ENCODE results near the gene RRBP1. TPM values are rescaled to one million over a fixed set of nuclear protein-coding genes. Genes with fewer than 3 reads are reported as not detected.

The RRBP1 gene
- total RNA-seq, 1 donor: 122 TPM

GRCh38 chr20:17711267-17711627 lies 29.2 kb upstream of the RRBP1 start:
- no peaks in the 10 kb centered on the region for H4K20me1 ChIP-seq (ENCODE audit: insufficient read depth, low read length)
- peaks cover 8% of the 10 kb centered on the region for H3K4me1 ChIP-seq (ENCODE audit: insufficient read depth, low read length)
- TF ChIP-seq CTCF (IDR thresholded peaks at IDR 0.05; ENCODE audit: extremely low read depth, low read depth, low read length): no peak
- no peaks in the 10 kb centered on the region for H3K27me3 ChIP-seq (ENCODE audit: insufficient read depth, low read length)
- H3K9me3 ChIP-seq (ENCODE audit: low read depth, low read length): no peaks in the 10 kb centered on the region
- no peak overlapping the region for H3K4me2 ChIP-seq (ENCODE audit: insufficient read depth, low read length)
- H3K36me3 ChIP-seq (ENCODE audit: insufficient read depth, low read length): no peaks in the 10 kb centered on the region
- H3K27ac ChIP-seq (ENCODE audit: low read depth, low read length): no peak overlapping the region
- H2AFZ ChIP-seq (ENCODE audit: low read length): no peak overlapping the region
- no peaks in the 10 kb centered on the region for H3K79me2 ChIP-seq (ENCODE audit: insufficient read depth, low read length)
- no peak for DNase-seq (ENCODE audit: insufficient read length, low spot score, missing footprints)
- no peak overlapping the region for H3K4me3 ChIP-seq (ENCODE audit: insufficient read depth, low read length)

GRCh38 chr20:17710379-17711266 lies 28.6 kb upstream of the RRBP1 start:
- no peak overlapping the region for H3K27ac ChIP-seq (ENCODE audit: low read depth, low read length)
- H3K4me2 ChIP-seq (ENCODE audit: insufficient read depth, low read length): peak overlapping the region; percentile 14

GRCh38 chr20:17709361-17710293 lies 27.6 kb upstream of the RRBP1 start:
- Histone ChIP-seq H3K4me2 (ENCODE audit: insufficient read depth, low read length) (no peak overlapping the region), H3K4me3 (ENCODE audit: insufficient read depth, low read length) (no peak overlapping the region), H3K27ac (ENCODE audit: low read depth, low read length) (no peak overlapping the region), H3K9me3 (ENCODE audit: low read depth, low read length) (no peaks in the 10 kb centered on the region), H3K4me1 (ENCODE audit: insufficient read depth, low read length) (peaks cover 8% of the 10 kb centered on the region), H3K27me3 (ENCODE audit: insufficient read depth, low read length) (no peaks in the 10 kb centered on the region), H2AFZ (ENCODE audit: low read length) (no peak overlapping the region), H3K36me3 (ENCODE audit: insufficient read depth, low read length) (no peaks in the 10 kb centered on the region), H3K79me2 (ENCODE audit: insufficient read depth, low read length) (no peaks in the 10 kb centered on the region), H4K20me1 (ENCODE audit: insufficient read depth, low read length) (no peaks in the 10 kb centered on the region)
- no peak for DNase-seq (ENCODE audit: insufficient read length, low spot score, missing footprints)
- no peak for TF ChIP-seq CTCF (IDR thresholded peaks at IDR 0.05; ENCODE audit: extremely low read depth, low read depth, low read length)

More at GRCh38 chr20:17710379-17711266, 28.6 kb upstream of the RRBP1 start:
- H3K36me3 ChIP-seq (ENCODE audit: insufficient read depth, low read length): no peaks in the 10 kb centered on the region
- H3K27me3 ChIP-seq (ENCODE audit: insufficient read depth, low read length): no peaks in the 10 kb centered on the region
- no peaks in the 10 kb centered on the region for H4K20me1 ChIP-seq (ENCODE audit: insufficient read depth, low read length)
- H3K4me1 ChIP-seq (ENCODE audit: insufficient read depth, low read length): peaks cover 8% of the 10 kb centered on the region
- H3K9me3 ChIP-seq (ENCODE audit: low read depth, low read length): no peaks in the 10 kb centered on the region
- H3K79me2 ChIP-seq (ENCODE audit: insufficient read depth, low read length): no peaks in the 10 kb centered on the region
- H3K4me3 ChIP-seq (ENCODE audit: insufficient read depth, low read length): no peak overlapping the region
- no peak for TF ChIP-seq CTCF (IDR thresholded peaks at IDR 0.05; ENCODE audit: extremely low read depth, low read depth, low read length)
- DNase-seq (ENCODE audit: insufficient read length, low spot score, missing footprints): no peak
- H2AFZ ChIP-seq (ENCODE audit: low read length): peak overlapping the region; percentile 86
